Prostate gland (tissue), 2 donors: Measurements from ENCODE around the gene CGB3. TPM values are rescaled to one million over a fixed set of nuclear protein-coding genes. Genes with fewer than 3 reads are reported as not detected.

Source experiments
- DNase-seq: peaks from one replicate; pipeline ENCODE4 v3.0.0-alpha.2; 2019; ENCODE audit warnings: low spot score
- H3K27ac ChIP-seq, 2 donors: fragments of 200-600 bp; sonication (generic); 2 replicates each; pipeline ENCODE4 v1.5.1; 2017 to 2019
- H3K27me3 ChIP-seq: fragments of 200-600 bp; sonication (generic); replicated peaks from 2 replicates; pipeline ENCODE4 v1.5.1; 2019; ENCODE audit not compliant: insufficient read depth
- H3K36me3 ChIP-seq, 2 donors: fragments of 200-600 bp; sonication (generic); 1 replicate in 1 of 2; 2 replicates in 1 of 2; pipeline versions ENCODE4 v1.5.1 to v1.8.1; 2017 to 2019
- H3K4me1 ChIP-seq: fragments of 200-600 bp; sonication (generic); replicated peaks from 2 replicates; pipeline ENCODE4 v1.5.1; 2019
- H3K4me3 ChIP-seq, 2 donors: fragments of 200-600 bp; sonication (generic); 2 replicates each; pipeline ENCODE4 v1.5.1; 2017 to 2019
- H3K9me3 ChIP-seq: fragments of 200-600 bp; sonication (generic); 2 replicates; pipeline ENCODE4 v1.5.1; 2017
- CTCF ChIP-seq, 4 experiments: fragments of 200-600 bp in 2 of 4; fragments of 450-650 bp in 2 of 4; sonication (generic) in 2 of 4; IDR thresholded peaks; 1 replicate in 3 of 4; 2 replicates in 1 of 4; pipeline ENCODE4 v1.5.1; 2016 to 2019; ENCODE audit warnings: antibody characterized with exemption in 4 of 4, mild to moderate bottlenecking in 2 of 4, moderate library complexity in 2 of 4
- POLR2A ChIP-seq: fragments of 450-650 bp; IDR thresholded peaks from one replicate; pipeline ENCODE4 v1.6.1; 2016; ENCODE audit warnings: antibody characterized with exemption, mild to moderate bottlenecking
- POLR2AphosphoS5 ChIP-seq: sonication (generic); formaldehyde crosslinking; IDR thresholded peaks from one replicate; pipeline ENCODE4 v1.6.1; 2017; ENCODE audit warnings: antibody characterized with exemption
- WGBS: methylation state at CpG from one replicate; pipeline ENCODE4 v1.1.5; 2018; 5-methylcytosine and 5-hydroxymethylcytosine counted together
- intact Hi-C: fragments of 100-400 bp; cut with DNase I; formaldehyde crosslinking; loops from one replicate; pipeline ENCODE4 v1.14.2; 2022
- microRNA-seq: library from miRNA; unstranded; fragments of <30 nt; microRNA quantifications from one replicate; pipeline ENCODE4, GENCODE V29; 2016
- small RNA-seq, 2 donors: library from RNA; depleted of rRNA; stranded (forward); fragments of <200 nt; gene quantifications; one replicate each; pipeline ENCODE3, GENCODE V24; 2016
- total RNA-seq, 2 donors: library from RNA; depleted of rRNA; stranded (reverse); fragments of >200 nt; gene quantifications; one replicate each; pipeline ENCODE4 v1.1.0, GENCODE V29; 2016

The CGB3 gene
- total RNA-seq, 2 donors from 2014 or later, result not detected

DNA sequence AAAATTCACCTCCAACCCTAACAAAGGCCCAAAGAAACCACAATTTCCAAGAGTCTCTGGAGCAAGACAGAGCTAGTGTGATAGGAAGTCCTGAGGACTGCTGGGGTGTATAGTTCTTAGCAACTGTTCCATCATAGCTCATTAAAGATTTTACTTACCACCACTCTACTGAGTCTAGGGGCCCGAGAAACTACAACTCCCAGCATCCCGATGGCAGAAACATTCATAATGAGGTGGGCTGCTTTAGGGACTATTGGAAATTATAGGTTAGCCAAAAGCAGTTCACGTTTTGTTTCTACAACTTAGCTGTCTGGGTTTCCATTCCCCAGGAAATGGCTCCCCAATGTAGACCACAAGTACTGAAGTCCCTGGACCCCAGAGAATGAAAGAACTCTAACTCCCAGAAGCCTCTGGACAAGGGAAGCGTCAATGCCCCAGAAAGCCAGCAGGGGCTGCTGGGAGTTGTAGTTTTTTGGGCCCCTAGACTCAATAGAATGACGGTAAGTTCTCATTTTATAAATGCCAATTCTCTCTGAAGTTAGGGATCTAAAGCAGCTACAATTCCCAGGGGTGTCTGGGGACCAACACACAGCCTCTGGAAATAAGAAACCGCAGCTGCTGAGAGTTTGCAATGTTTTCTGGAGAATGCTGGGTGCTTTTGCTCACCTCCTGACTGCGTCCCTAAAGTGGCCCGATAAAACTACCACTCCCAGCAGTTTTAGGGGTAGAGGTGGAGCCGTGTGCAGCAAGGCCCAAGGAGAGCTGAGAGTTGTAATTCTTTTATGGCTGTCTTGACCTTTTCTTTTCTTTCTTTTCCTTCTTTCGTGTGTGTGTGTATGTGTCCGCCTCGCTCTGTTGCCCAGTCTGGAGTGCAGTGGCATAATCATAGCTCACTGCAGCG lies 47.9 kb downstream of the CGB3 start:
- H3K4me3 ChIP-seq, result no peak overlapping the region
- H3K27me3 ChIP-seq, result no peaks in the 10 kb centered on the region
- H3K9me3 ChIP-seq, result no peaks in the 10 kb centered on the region
- intact Hi-C loops, result no loop called here
- H3K36me3 ChIP-seq, result peaks cover 0 to 10% of the 10 kb centered on the region in 2 donors
- no peak overlapping the region for H3K27ac ChIP-seq
- no peaks in the 10 kb centered on the region for H3K4me1 ChIP-seq
- TF ChIP-seq CTCF (IDR thresholded peaks at IDR 0.05) (no peak), POLR2AphosphoS5 (no peak), POLR2A (no peak)
- no peak for DNase-seq
- 94% methylated on average over 13 of the region's 13 CpGs for WGBS

Small RNAs within 50 kb of the gene (microRNA-seq; reads per million reads assigned to microRNA genes)
- not detected for gene MIR6798

Small RNAs within 50 kb of the gene (small RNA-seq; reads per million reads assigned to genes)
- 0 reads per million in 2 donors for gene MIR6798

Other genes starting within 250 kb of the CGB3 start
- 10 to 100 TPM; 71.8 to 92.0 TPM for gene BCAT2, start 213.3 kb downstream of the CGB3 start, total RNA-seq
- gene HSD17B14, start 187.8 kb downstream of the CGB3 start, total RNA-seq, result 10 to 100 TPM; 11.0 to 11.2 TPM
- gene PLEKHA4, start 155.7 kb downstream of the CGB3 start, total RNA-seq, result 10 to 100 TPM in 1 of 2 donors, 1 to 10 TPM in 1; 9.4 to 22.9 TPM
- gene PPP1R15A, start 151.9 kb downstream of the CGB3 start, total RNA-seq, result 10 to 100 TPM; 35.1 to 49.0 TPM
- gene TULP2, start 125.6 kb downstream of the CGB3 start, total RNA-seq, result 10 to 100 TPM in 1 of 2 donors, not detected in 1; 10.7 TPM
- gene NUCB1, start 124.0 kb downstream of the CGB3 start, total RNA-seq, result 100 to 1,000 TPM; 432 to 441 TPM
- 10 to 100 TPM in 1 of 2 donors, 1 to 10 TPM in 1; 4.6 to 12.6 TPM for gene DHDH, start 90.6 kb downstream of the CGB3 start, total RNA-seq
- gene BAX, start 69.5 kb downstream of the CGB3 start, total RNA-seq, result 10 to 100 TPM; 52.1 to 62.3 TPM
- gene FTL, start 59.0 kb downstream of the CGB3 start, total RNA-seq, result 1,000 to 10,000 TPM; 1,764 to 2,124 TPM
- gene GYS1, start 31.0 kb downstream of the CGB3 start, total RNA-seq, result 10 to 100 TPM; 47.3 to 52.0 TPM
- gene RUVBL2, start 30.4 kb downstream of the CGB3 start, total RNA-seq, result 100 to 1,000 TPM; 110 to 126 TPM
- gene LHB, start 7.2 kb downstream of the CGB3 start, total RNA-seq, result 1 to 10 TPM in 1 of 2 donors, not detected in 1; 5.2 TPM
- not detected for gene CGB2, start 7.6 kb upstream of the CGB3 start, total RNA-seq
- not detected for gene CGB1, start 12.6 kb upstream of the CGB3 start, total RNA-seq
- gene CGB5, start 19.5 kb upstream of the CGB3 start, total RNA-seq, result not detected
- gene CGB8, start 24.8 kb upstream of the CGB3 start, total RNA-seq, result not detected
- gene CGB7, start 33.4 kb upstream of the CGB3 start, total RNA-seq, result 1 to 10 TPM; 2.0 to 2.1 TPM
- 10 to 100 TPM in 1 of 2 donors, 1 to 10 TPM in 1; 7.0 to 24.4 TPM for gene NTF4, start 40.5 kb upstream of the CGB3 start, total RNA-seq
- not detected for gene KCNA7, start 48.4 kb upstream of the CGB3 start, total RNA-seq
- gene SNRNP70, start 61.1 kb upstream of the CGB3 start, total RNA-seq, result 100 to 1,000 TPM; 318 to 391 TPM
- 10 to 100 TPM; 31.2 to 64.3 TPM for gene LIN7B, start 90.0 kb upstream of the CGB3 start, total RNA-seq
- 10 to 100 TPM in 1 of 2 donors, 1 to 10 TPM in 1; 2.2 to 11.1 TPM for gene C19orf73, start 94.8 kb upstream of the CGB3 start, total RNA-seq
- gene PPFIA3, start 95.2 kb upstream of the CGB3 start, total RNA-seq, result 10 to 100 TPM; 12.3 to 18.2 TPM
- 1 to 10 TPM; 3.8 to 6.7 TPM for gene HRC, start 131.1 kb upstream of the CGB3 start, total RNA-seq
- gene TRPM4, start 133.5 kb upstream of the CGB3 start, total RNA-seq, result 100 to 1,000 TPM in 1 of 2 donors, 10 to 100 TPM in 1; 99.0 to 126 TPM